Osteoblast (primary cell): ENCODE measurements around the gene EXOC2. TPM values are rescaled to one million over a fixed set of nuclear protein-coding genes. Genes with fewer than 3 reads are reported as not detected.

ENCODE experiments used
- DNase-seq: peaks from one replicate; pipeline ENCODE4 v3.0.0; 2011; ENCODE audit warnings: low spot score, mixed read lengths; ENCODE audit not compliant: insufficient read length; ENCODE audit errors: missing footprints
- H2AFZ ChIP-seq: 2 replicates; pipeline ENCODE4 v1.6.0; 2011; ENCODE audit warnings: mild to moderate bottlenecking, low read length
- H3K27ac ChIP-seq: 2 replicates; pipeline ENCODE4 v1.5.1; 2011; ENCODE audit warnings: mild to moderate bottlenecking, low read depth, low read length, moderate library complexity
- H3K27me3 ChIP-seq: 2 replicates; pipeline ENCODE4 v1.6.0; 2012; ENCODE audit warnings: mild to moderate bottlenecking, control low read depth, inconsistent platforms, low read length, moderate library complexity; ENCODE audit not compliant: insufficient read depth
- H3K36me3 ChIP-seq: 2 replicates; pipeline ENCODE4 v1.5.1; 2011; ENCODE audit warnings: mild to moderate bottlenecking, low read length, control low read depth, moderate library complexity; ENCODE audit not compliant: insufficient read depth
- H3K4me1 ChIP-seq: 2 replicates; pipeline ENCODE4 v1.5.1; 2011; ENCODE audit warnings: mild to moderate bottlenecking, low read length, control low read depth, moderate library complexity; ENCODE audit not compliant: insufficient read depth
- H3K4me2 ChIP-seq: 2 replicates; pipeline ENCODE4 v1.6.0; 2011; ENCODE audit warnings: mild to moderate bottlenecking, low read length; ENCODE audit not compliant: insufficient read depth
- H3K4me3 ChIP-seq: fragments of 200-600 bp; sonication (generic); 3 replicates; pipeline ENCODE4 v1.5.1; 2012; ENCODE audit warnings: mild to moderate bottlenecking, low read length, inconsistent platforms; ENCODE audit not compliant: insufficient read depth
- H3K79me2 ChIP-seq: 2 replicates; pipeline ENCODE4 v1.6.0; 2012; ENCODE audit warnings: mild to moderate bottlenecking, low read length, control low read depth, inconsistent platforms; ENCODE audit not compliant: insufficient read depth
- H3K9me3 ChIP-seq: 2 replicates; pipeline ENCODE4 v1.5.1; 2011; ENCODE audit warnings: low read depth, low read length, control low read depth
- H4K20me1 ChIP-seq: 2 replicates; pipeline ENCODE4 v1.6.0; 2012; ENCODE audit warnings: mild to moderate bottlenecking, low read length, control low read depth; ENCODE audit not compliant: insufficient read depth
- CTCF ChIP-seq: IDR thresholded peaks from 2 replicates; pipeline ENCODE4 v1.5.1; 2011; ENCODE audit warnings: mild to moderate bottlenecking, low read depth, low read length, moderate library complexity; ENCODE audit errors: extremely low read depth
- total RNA-seq: library from RNA; depleted of rRNA; stranded (reverse); fragments of >200 nt; gene quantifications from 2 replicates; pipeline ENCODE4 v1.2.3, GENCODE V29; 2012

Gene EXOC2
- total RNA-seq, 1 donor: 19.5 TPM

GRCh38 chr6:470051-470900 is 222.7 kb downstream of the EXOC2 start:
- H3K79me2 ChIP-seq: no peaks in the 10 kb centered on the region
- no peak overlapping the region for H2AFZ ChIP-seq
- no peak for DNase-seq
- H3K27me3 ChIP-seq: peaks cover under 1% of the 10 kb centered on the region
- no peaks in the 10 kb centered on the region for H3K9me3 ChIP-seq
- no peak overlapping the region for H3K27ac ChIP-seq
- H3K36me3 ChIP-seq: no peaks in the 10 kb centered on the region
- no peak for TF ChIP-seq CTCF
- no peak overlapping the region for H3K4me2 ChIP-seq
- no peaks in the 10 kb centered on the region for H3K4me1 ChIP-seq
- H4K20me1 ChIP-seq: no peaks in the 10 kb centered on the region
- H3K4me3 ChIP-seq: no peak overlapping the region

GRCh38 chr6:467671-468082 is 225.3 kb downstream of the EXOC2 start:
- H3K4me1 ChIP-seq: no peaks in the 10 kb centered on the region
- no peak overlapping the region for H3K4me3 ChIP-seq
- no peak for DNase-seq
- no peak overlapping the region for H3K4me2 ChIP-seq
- H3K27me3 ChIP-seq: no peaks in the 10 kb centered on the region
- no peaks in the 10 kb centered on the region for H3K36me3 ChIP-seq
- no peak overlapping the region for H3K27ac ChIP-seq
- no peak overlapping the region for H2AFZ ChIP-seq
- no peaks in the 10 kb centered on the region for H4K20me1 ChIP-seq
- H3K79me2 ChIP-seq: no peaks in the 10 kb centered on the region
- TF ChIP-seq CTCF: no peak
- H3K9me3 ChIP-seq: no peaks in the 10 kb centered on the region

GRCh38 chr6:467111-467510 is 225.8 kb downstream of the EXOC2 start:
- H3K4me3 ChIP-seq: no peak overlapping the region
- no peaks in the 10 kb centered on the region for H3K27me3 ChIP-seq
- DNase-seq: no peak
- H4K20me1 ChIP-seq: no peaks in the 10 kb centered on the region
- H3K79me2 ChIP-seq: no peaks in the 10 kb centered on the region
- no peak for TF ChIP-seq CTCF
- no peaks in the 10 kb centered on the region for H3K4me1 ChIP-seq
- H3K9me3 ChIP-seq: no peaks in the 10 kb centered on the region
- H3K27ac ChIP-seq: no peak overlapping the region
- no peak overlapping the region for H2AFZ ChIP-seq
- no peaks in the 10 kb centered on the region for H3K36me3 ChIP-seq
- no peak overlapping the region for H3K4me2 ChIP-seq

GRCh38 chr6:466564-466963 is 226.4 kb downstream of the EXOC2 start:
- no peak overlapping the region for H3K27ac ChIP-seq
- DNase-seq: no peak
- H4K20me1 ChIP-seq: no peaks in the 10 kb centered on the region
- H3K4me3 ChIP-seq: no peak overlapping the region
- no peaks in the 10 kb centered on the region for H3K79me2 ChIP-seq
- no peaks in the 10 kb centered on the region for H3K9me3 ChIP-seq
- no peak overlapping the region for H3K4me2 ChIP-seq
- H3K36me3 ChIP-seq: no peaks in the 10 kb centered on the region
- H3K27me3 ChIP-seq: no peaks in the 10 kb centered on the region
- H2AFZ ChIP-seq: no peak overlapping the region
- no peak for TF ChIP-seq CTCF
- H3K4me1 ChIP-seq: no peaks in the 10 kb centered on the region
